Measurements from ENCODE around the gene SLC25A14.
"Not testable (repeated sequence)": the region's sequence is repeated elsewhere in the genome, so short reads cannot be mapped to it uniquely, and the experiment has no call there.

SLC25A14 gene

DNA sequence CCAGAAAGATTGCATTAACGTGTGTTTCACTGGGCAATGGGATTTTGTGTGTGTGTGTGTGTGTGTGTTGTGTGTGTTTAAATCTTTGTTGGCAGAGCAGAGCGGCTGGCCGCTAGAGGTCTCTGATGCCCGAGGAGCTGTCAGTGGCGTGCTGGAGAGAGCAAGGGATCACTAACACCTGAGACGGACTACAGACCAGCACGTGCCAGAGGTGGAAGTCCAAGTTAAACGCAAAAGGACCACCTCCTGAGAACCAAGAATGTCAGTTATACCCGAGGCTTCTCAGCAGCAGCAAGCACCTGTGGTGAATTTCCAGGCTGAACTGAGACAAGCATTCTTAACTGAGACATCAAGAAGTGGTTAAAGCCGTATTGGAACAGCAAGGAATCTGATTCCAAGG, 9.0 kb upstream of the SLC25A14 start:
- Histone ChIP-seq H2BK120ac (ENCODE audit: low read depth, low read length) (no peak overlapping the region), H3K4me1 (ENCODE audit: control insufficient read depth, insufficient read depth, low read depth, low read length) (no peaks in the 10 kb centered on the region), H3K4me3 (ENCODE audit: insufficient read depth in 1 of 2, low read depth in 1 of 2, low read length in 2 of 2) (no peak overlapping the region), H3K27me3 (ENCODE audit: control insufficient read depth in 1 of 2, insufficient read depth in 1 of 2, low read length in 2 of 2) (peaks cover 0 to 32% of the 10 kb centered on the region in 2 experiments), H3K9ac (ENCODE audit: low read length) (no peak overlapping the region), H3K36me3 (ENCODE audit: control insufficient read depth in 1 of 2, insufficient read depth in 2 of 2, low read depth in 1 of 2, low read length in 2 of 2) (no peaks in the 10 kb centered on the region), H3K4ac (ENCODE audit: low read depth in 1 of 2, low read length in 2 of 2) (no peak overlapping the region), H2BK15ac (ENCODE audit: low read depth, poor library complexity, severe bottlenecking) (no peak overlapping the region), H3K4me2 (ENCODE audit: low read length, poor library complexity, severe bottlenecking) (no peak overlapping the region), H2AK5ac (ENCODE audit: low read length, severe bottlenecking) (no peak overlapping the region), H3K27ac (ENCODE audit: low read length, poor library complexity, severe bottlenecking) (no peak overlapping the region), H3K79me1 (replicated peaks; ENCODE audit: low read length, poor library complexity, severe bottlenecking) (no peaks in the 10 kb centered on the region), H3K23ac (ENCODE audit: low read length in 2 of 2) (no peak overlapping the region), H2AFZ (ENCODE audit: low read depth, low read length) (no peak overlapping the region), H4K91ac (ENCODE audit: low read length) (no peak overlapping the region), H2BK5ac (ENCODE audit: low read depth, low read length, poor library complexity, severe bottlenecking) (no peak overlapping the region), H2BK12ac (ENCODE audit: low read length in 2 of 2) (no peak overlapping the region), H3K18ac (ENCODE audit: low read depth in 1 of 2, low read length in 2 of 2) (no peak overlapping the region), H3K9me3 (ENCODE audit: control insufficient read depth, low read length) (no peaks in the 10 kb centered on the region), H3K14ac (ENCODE audit: low read length in 2 of 2) (no peak overlapping the region), H4K8ac (ENCODE audit: low read length) (no peak overlapping the region)
- WGBS = 8% methylated on average over 10 of the region's 10 CpGs
- DNase-seq = peak; percentile 49

DNA sequence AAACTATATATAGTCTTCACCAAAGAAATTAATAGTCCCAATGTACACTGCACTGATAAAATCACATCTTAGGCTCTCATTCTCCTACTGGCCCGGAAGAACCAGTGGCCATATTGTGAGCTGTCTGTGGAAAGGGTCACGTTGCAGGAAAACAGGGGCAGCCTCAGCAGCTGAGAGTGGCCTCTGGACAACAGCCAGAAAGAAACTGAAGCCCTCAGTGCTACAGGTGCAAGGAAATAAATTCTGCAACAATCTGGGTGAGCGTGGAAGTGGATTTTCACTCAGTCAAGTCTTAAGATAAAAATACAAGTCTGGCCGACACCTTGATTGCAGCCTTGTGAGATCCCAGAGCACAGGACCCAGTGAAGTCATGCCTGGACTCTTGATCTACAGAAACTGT, 3.2 kb upstream of the SLC25A14 start:
- H2BK5ac ChIP-seq (ENCODE audit: low read depth, low read length, poor library complexity, severe bottlenecking) = no peak overlapping the region
- H2AFZ ChIP-seq (ENCODE audit: low read depth, low read length) = no peak overlapping the region
- no peak overlapping the region for H3K4me2 ChIP-seq (ENCODE audit: low read length, poor library complexity, severe bottlenecking)
- no peak overlapping the region for H2AK5ac ChIP-seq (ENCODE audit: low read length, severe bottlenecking)
- H3K79me1 ChIP-seq (replicated peaks; ENCODE audit: low read length, poor library complexity, severe bottlenecking) = peaks cover 2% of the 10 kb centered on the region
- no peak overlapping the region for H3K4me3 ChIP-seq (ENCODE audit: insufficient read depth in 1 of 2, low read depth in 1 of 2, low read length in 2 of 2)
- H3K9me3 ChIP-seq (ENCODE audit: control insufficient read depth, low read length) = no peaks in the 10 kb centered on the region
- peaks cover 2% of the 10 kb centered on the region for H3K4me1 ChIP-seq (ENCODE audit: control insufficient read depth, insufficient read depth, low read depth, low read length)
- H2BK12ac ChIP-seq (ENCODE audit: low read length in 2 of 2) = no peak overlapping the region
- no peak overlapping the region for H4K91ac ChIP-seq (ENCODE audit: low read length)
- no peak overlapping the region for H3K23ac ChIP-seq (ENCODE audit: low read length in 2 of 2)
- H3K4ac ChIP-seq (ENCODE audit: low read depth in 1 of 2, low read length in 2 of 2) = no peak overlapping the region
- H3K36me3 ChIP-seq (ENCODE audit: control insufficient read depth in 1 of 2, insufficient read depth in 2 of 2, low read depth in 1 of 2, low read length in 2 of 2) = no peaks in the 10 kb centered on the region
- peaks cover 0 to 9% of the 10 kb centered on the region in 2 experiments for H3K27me3 ChIP-seq (ENCODE audit: control insufficient read depth in 1 of 2, insufficient read depth in 1 of 2, low read length in 2 of 2)
- no peak for DNase-seq
- H3K18ac ChIP-seq (ENCODE audit: low read depth in 1 of 2, low read length in 2 of 2) = no peak overlapping the region
- 92% methylated on average over 4 of the region's 4 CpGs for WGBS
- no peak overlapping the region for H3K14ac ChIP-seq (ENCODE audit: low read length in 2 of 2)
- H3K27ac ChIP-seq (ENCODE audit: low read length, poor library complexity, severe bottlenecking) = no peak overlapping the region
- H4K8ac ChIP-seq (ENCODE audit: low read length) = no peak overlapping the region
- H3K9ac ChIP-seq (ENCODE audit: low read length) = no peak overlapping the region
- no peak overlapping the region for H2BK15ac ChIP-seq (ENCODE audit: low read depth, poor library complexity, severe bottlenecking)
- H2BK120ac ChIP-seq (ENCODE audit: low read depth, low read length) = no peak overlapping the region

DNA sequence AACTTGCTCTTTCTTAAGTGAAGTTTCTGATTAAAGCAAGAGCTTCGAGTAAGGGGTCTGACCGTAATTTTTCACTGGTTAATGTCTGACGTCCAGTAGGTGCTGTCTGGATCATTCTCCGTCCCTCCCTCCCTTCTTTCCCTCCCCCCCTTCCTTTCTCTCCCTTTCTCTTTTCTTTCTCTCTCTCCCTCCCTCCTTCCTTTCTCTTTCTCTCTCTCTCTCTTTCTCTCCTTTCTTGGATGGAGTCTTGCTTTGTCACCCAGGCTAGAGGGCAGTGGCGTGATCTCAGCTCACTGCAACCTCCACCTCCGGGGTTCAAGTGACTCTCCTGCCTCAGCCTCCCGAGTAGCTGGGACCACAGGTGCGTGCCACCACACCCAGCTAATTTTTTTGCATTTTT, 850 bp upstream of the SLC25A14 start:
- not testable (repeated sequence) for H4K91ac ChIP-seq (ENCODE audit: low read length); H3K27ac ChIP-seq (ENCODE audit: low read length, poor library complexity, severe bottlenecking); H3K18ac ChIP-seq (ENCODE audit: low read depth in 1 of 2, low read length in 2 of 2); H3K9ac ChIP-seq (ENCODE audit: low read length); H2BK15ac ChIP-seq (ENCODE audit: low read depth, poor library complexity, severe bottlenecking); H2BK5ac ChIP-seq (ENCODE audit: low read depth, low read length, poor library complexity, severe bottlenecking); H2AK5ac ChIP-seq (ENCODE audit: low read length, severe bottlenecking); H3K36me3 ChIP-seq (ENCODE audit: control insufficient read depth in 1 of 2, insufficient read depth in 2 of 2, low read depth in 1 of 2, low read length in 2 of 2); H3K4me1 ChIP-seq (ENCODE audit: control insufficient read depth, insufficient read depth, low read depth, low read length); H3K23ac ChIP-seq (ENCODE audit: low read length in 2 of 2); DNase-seq; H3K27me3 ChIP-seq (ENCODE audit: control insufficient read depth in 1 of 2, insufficient read depth in 1 of 2, low read length in 2 of 2); H2BK120ac ChIP-seq (ENCODE audit: low read depth, low read length); H3K4me2 ChIP-seq (ENCODE audit: low read length, poor library complexity, severe bottlenecking); H3K14ac ChIP-seq (ENCODE audit: low read length in 2 of 2); H3K79me1 ChIP-seq (replicated peaks; ENCODE audit: low read length, poor library complexity, severe bottlenecking); H3K4ac ChIP-seq (ENCODE audit: low read depth in 1 of 2, low read length in 2 of 2); H3K9me3 ChIP-seq (ENCODE audit: control insufficient read depth, low read length); H2AFZ ChIP-seq (ENCODE audit: low read depth, low read length); H2BK12ac ChIP-seq (ENCODE audit: low read length in 2 of 2); H4K8ac ChIP-seq (ENCODE audit: low read length)
- WGBS = 86% methylated on average over 8 of the region's 8 CpGs
- peak overlapping the region in 1 of 2 experiments; percentile 94 for H3K4me3 ChIP-seq (ENCODE audit: insufficient read depth in 1 of 2, low read depth in 1 of 2, low read length in 2 of 2)

DNA sequence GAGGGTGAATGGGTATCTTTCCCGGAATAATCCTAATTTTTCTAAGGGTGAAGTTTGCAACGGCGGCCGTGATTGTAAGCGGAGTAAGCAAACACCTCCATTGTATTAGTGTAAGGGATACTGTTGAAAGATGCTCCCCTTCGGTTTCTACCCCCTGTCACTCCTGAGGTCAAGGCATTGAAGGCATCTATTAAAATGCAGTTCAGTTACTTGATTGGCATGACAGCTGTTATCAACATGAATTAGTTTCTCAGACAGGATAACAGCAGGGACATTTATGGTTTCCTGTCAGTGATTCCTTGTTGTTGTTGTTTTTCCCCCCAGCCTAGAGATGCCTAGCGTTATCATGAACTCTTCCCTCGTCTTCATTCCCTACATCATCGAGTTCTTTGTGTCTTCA, 552 bp downstream of the SLC25A14 start:
- Histone ChIP-seq H3K27ac (ENCODE audit: low read length, poor library complexity, severe bottlenecking) (no peak overlapping the region), H2BK120ac (ENCODE audit: low read depth, low read length) (no peak overlapping the region), H2AFZ (ENCODE audit: low read depth, low read length) (no peak overlapping the region), H3K27me3 (ENCODE audit: control insufficient read depth in 1 of 2, insufficient read depth in 1 of 2, low read length in 2 of 2) (peaks cover 0 to 5% of the 10 kb centered on the region in 2 experiments), H3K18ac (ENCODE audit: low read depth in 1 of 2, low read length in 2 of 2) (no peak overlapping the region), H4K91ac (ENCODE audit: low read length) (no peak overlapping the region), H3K4me3 (ENCODE audit: insufficient read depth in 1 of 2, low read depth in 1 of 2, low read length in 2 of 2) (peak overlapping the region; percentile 78 to 94), H3K14ac (ENCODE audit: low read length in 2 of 2) (no peak overlapping the region), H2BK5ac (ENCODE audit: low read depth, low read length, poor library complexity, severe bottlenecking) (no peak overlapping the region), H2BK15ac (ENCODE audit: low read depth, poor library complexity, severe bottlenecking) (no peak overlapping the region), H3K4me2 (ENCODE audit: low read length, poor library complexity, severe bottlenecking) (peak overlapping the region; percentile 91), H2AK5ac (ENCODE audit: low read length, severe bottlenecking) (no peak overlapping the region), H3K4me1 (ENCODE audit: control insufficient read depth, insufficient read depth, low read depth, low read length) (peaks cover 2% of the 10 kb centered on the region), H3K4ac (ENCODE audit: low read depth in 1 of 2, low read length in 2 of 2) (no peak overlapping the region), H3K23ac (ENCODE audit: low read length in 2 of 2) (no peak overlapping the region), H3K9me3 (ENCODE audit: control insufficient read depth, low read length) (no peaks in the 10 kb centered on the region), H3K79me1 (replicated peaks; ENCODE audit: low read length, poor library complexity, severe bottlenecking) (peaks cover 2% of the 10 kb centered on the region), H4K8ac (ENCODE audit: low read length) (no peak overlapping the region), H2BK12ac (ENCODE audit: low read length in 2 of 2) (no peak overlapping the region), H3K36me3 (ENCODE audit: control insufficient read depth in 1 of 2, insufficient read depth in 2 of 2, low read depth in 1 of 2, low read length in 2 of 2) (no peaks in the 10 kb centered on the region), H3K9ac (ENCODE audit: low read length) (peak overlapping the region; percentile 90)
- DNase-seq = peak; percentile 0
- 8% methylated on average over 7 of the region's 9 CpGs for WGBS

Measured in mesenchymal stem cell (in vitro differentiated cells and primary cell).